Spleen (tissue), 11 donors: ENCODE results near the gene ZNF625. TPM values are rescaled to one million over a fixed set of nuclear protein-coding genes. Genes with fewer than 3 reads are reported as not detected.

Experiments used
- DNase-seq: peaks from one replicate; pipeline ENCODE4 v3.0.0-alpha.2; 2020
- H3K27ac ChIP-seq, 8 donors: fragments of 200-600 bp; sonication (generic) in 7 of 8; 1 replicate in 4 of 8; 2 replicates in 4 of 8; pipeline versions ENCODE4 v1.5.0 to v1.8.0; 2016 to 2021; ENCODE audit warnings: inconsistent platforms in 4 of 8, mild to moderate bottlenecking in 4 of 8, moderate library complexity in 1 of 8
- H3K27me3 ChIP-seq, 7 donors: fragments of 200-600 bp; sonication (generic) in 6 of 7; replicated peaks in 1 of 7; 1 replicate in 4 of 7; 2 replicates in 3 of 7; pipeline versions ENCODE4 v1.5.0 to v1.8.0; 2016 to 2021; ENCODE audit warnings: inconsistent platforms in 3 of 7, mild to moderate bottlenecking in 1 of 7
- H3K36me3 ChIP-seq, 6 donors: fragments of 200-600 bp; sonication (generic) in 5 of 6; 1 replicate in 4 of 6; 2 replicates in 2 of 6; pipeline versions ENCODE4 v1.5.0 to v1.8.0; 2016 to 2021; ENCODE audit warnings: inconsistent platforms in 2 of 6
- H3K4me1 ChIP-seq, 6 donors: fragments of 200-600 bp; sonication (generic) in 5 of 6; 1 replicate in 3 of 6; 2 replicates in 3 of 6; pipeline versions ENCODE4 v1.5.0 to v1.8.0; 2016 to 2021; ENCODE audit warnings: inconsistent platforms in 3 of 6
- H3K4me3 ChIP-seq, 8 donors: fragments of 200-600 bp; sonication (generic) in 7 of 8; 1 replicate in 4 of 8; 2 replicates in 4 of 8; pipeline versions ENCODE4 v1.5.0 to v1.8.0; 2016 to 2021; ENCODE audit warnings: inconsistent platforms in 4 of 8, mild to moderate bottlenecking in 4 of 8, moderate library complexity in 2 of 8
- H3K9me3 ChIP-seq, 8 donors: fragments of 200-600 bp; sonication (generic) in 7 of 8; 1 replicate in 4 of 8; 2 replicates in 4 of 8; pipeline versions ENCODE4 v1.5.0 to v1.8.0; 2016 to 2021; ENCODE audit warnings: inconsistent platforms in 4 of 8
- POLR2A ChIP-seq, 3 donors: fragments of 450-650 bp; IDR thresholded peaks; one replicate each; pipeline ENCODE4 v1.5.1; 2017; ENCODE audit warnings: antibody characterized with exemption in 3 of 3, mild to moderate bottlenecking in 1 of 3
- POLR2AphosphoS5 ChIP-seq, 3 donors: sonication (generic); formaldehyde crosslinking; IDR thresholded peaks; one replicate each; pipeline ENCODE4 v1.5.1; 2017; ENCODE audit warnings: antibody characterized with exemption in 3 of 3
- WGBS, 5 donors: extraction: QIAGEN DNeasy Blood & Tissue Kit in 3 of 5; methylation state at CpG; one replicate each; pipeline versions ENCODE4 v1.1.5 to v1.1.7; 2013 to 2018; 5-methylcytosine and 5-hydroxymethylcytosine counted together
- intact Hi-C: fragments of 100-400 bp; cut with DNase I; formaldehyde crosslinking; loops from one replicate; pipeline ENCODE4 v1.15.0; 2023; ENCODE audit warnings: low total_unique reads
- polyA plus RNA-seq, 3 donors: library from polyadenylated mRNA; stranded (reverse); fragments of 200-250 nt; gene quantifications; one replicate each; pipeline ENCODE4 v1.2.1, GENCODE V29; 2013
- total RNA-seq, 7 donors: library from RNA; depleted of rRNA in 3 of 7; stranded (reverse); fragments of >200 nt in 3 of 7; fragmentation: NEBNext Ultra II Directional in 4 of 7; extraction: Animal tissue kit (Norgen Biotek cat#: 25700) in 4 of 7; gene quantifications; one replicate each; pipeline versions ENCODE4 v1.1.0 to v1.2.1, GENCODE V29; 2016 to 2021
- TF ChIP-seq, protein P1 (sequence below), 11 experiments: fragments of 200-600 bp in 7 of 11; fragments of 450-650 bp in 4 of 11; sonication (generic) in 4 of 11; IDR thresholded peaks in 8 of 11; conservative IDR thresholded peaks in 3 of 11; 1 replicate in 7 of 11; 2 replicates in 4 of 11; pipeline versions ENCODE4 v1.4.0 to v1.8.0; 2016 to 2021; ENCODE audit warnings: antibody characterized with exemption in 11 of 11, inconsistent platforms in 4 of 11, mild to moderate bottlenecking in 1 of 11
- donor health status: healthy with polysubstance abuse.
- donor health status: DM: no; HTN: no; CAD: no; lungs with moderate emphysema.
- donor health status: DM: no; HTN: no; CAD: no.
- donor health status: Bipolar disorder and iron deficiency.
- donor health status: healthy.
- donor health status: DM: no; HTN: no; CAD: no.
- donor health status: DM: yes; HTN: yes; CAD: no.

ZNF625 gene
- total and polyA plus RNA-seq, 10 donors: 1.2 to 7.9 (median 5.1) TPM

- 30 to 51% (median 37%) methylated on average over 3 of the region's 3 CpGs for WGBS, 5 donors
- intact Hi-C loops: no loop called here
Observed at GRCh38 chr19:12199757-12200419, 43.4 kb upstream of the ZNF625 start.

GRCh38 chr19:12198136-12198535, 41.6 kb upstream of the ZNF625 start:
- DNase-seq: no peak
- intact Hi-C loops: no loop called here

More at GRCh38 chr19:12199757-12200419, 43.4 kb upstream of the ZNF625 start:
- H3K9me3 ChIP-seq: peaks cover 3 to 83% (median 40%) of the 10 kb centered on the region in 8 donors
- no peak overlapping the region for H3K4me3 ChIP-seq
- H3K27me3 ChIP-seq: peaks cover 0 to 6% (median 0%) of the 10 kb centered on the region in 7 donors
- no peaks in the 10 kb centered on the region for H3K36me3 ChIP-seq
- H3K27ac ChIP-seq: no peak overlapping the region
- peaks cover 0 to 13% (median 7%) of the 10 kb centered on the region in 6 donors for H3K4me1 ChIP-seq
- DNase-seq: no peak
- no peak for TF ChIP-seq POLR2A (IDR thresholded peaks at IDR 0.05)
- no peak for TF ChIP-seq POLR2AphosphoS5 (IDR thresholded peaks at IDR 0.05)
- TF ChIP-seq, protein P1, sequence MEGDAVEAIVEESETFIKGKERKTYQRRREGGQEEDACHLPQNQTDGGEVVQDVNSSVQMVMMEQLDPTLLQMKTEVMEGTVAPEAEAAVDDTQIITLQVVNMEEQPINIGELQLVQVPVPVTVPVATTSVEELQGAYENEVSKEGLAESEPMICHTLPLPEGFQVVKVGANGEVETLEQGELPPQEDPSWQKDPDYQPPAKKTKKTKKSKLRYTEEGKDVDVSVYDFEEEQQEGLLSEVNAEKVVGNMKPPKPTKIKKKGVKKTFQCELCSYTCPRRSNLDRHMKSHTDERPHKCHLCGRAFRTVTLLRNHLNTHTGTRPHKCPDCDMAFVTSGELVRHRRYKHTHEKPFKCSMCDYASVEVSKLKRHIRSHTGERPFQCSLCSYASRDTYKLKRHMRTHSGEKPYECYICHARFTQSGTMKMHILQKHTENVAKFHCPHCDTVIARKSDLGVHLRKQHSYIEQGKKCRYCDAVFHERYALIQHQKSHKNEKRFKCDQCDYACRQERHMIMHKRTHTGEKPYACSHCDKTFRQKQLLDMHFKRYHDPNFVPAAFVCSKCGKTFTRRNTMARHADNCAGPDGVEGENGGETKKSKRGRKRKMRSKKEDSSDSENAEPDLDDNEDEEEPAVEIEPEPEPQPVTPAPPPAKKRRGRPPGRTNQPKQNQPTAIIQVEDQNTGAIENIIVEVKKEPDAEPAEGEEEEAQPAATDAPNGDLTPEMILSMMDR (IDR thresholded peaks at IDR 0.05 in 8 of 11, conservative IDR thresholded peaks at IDR 0.05 in 3 of 11): no peak

DNA sequence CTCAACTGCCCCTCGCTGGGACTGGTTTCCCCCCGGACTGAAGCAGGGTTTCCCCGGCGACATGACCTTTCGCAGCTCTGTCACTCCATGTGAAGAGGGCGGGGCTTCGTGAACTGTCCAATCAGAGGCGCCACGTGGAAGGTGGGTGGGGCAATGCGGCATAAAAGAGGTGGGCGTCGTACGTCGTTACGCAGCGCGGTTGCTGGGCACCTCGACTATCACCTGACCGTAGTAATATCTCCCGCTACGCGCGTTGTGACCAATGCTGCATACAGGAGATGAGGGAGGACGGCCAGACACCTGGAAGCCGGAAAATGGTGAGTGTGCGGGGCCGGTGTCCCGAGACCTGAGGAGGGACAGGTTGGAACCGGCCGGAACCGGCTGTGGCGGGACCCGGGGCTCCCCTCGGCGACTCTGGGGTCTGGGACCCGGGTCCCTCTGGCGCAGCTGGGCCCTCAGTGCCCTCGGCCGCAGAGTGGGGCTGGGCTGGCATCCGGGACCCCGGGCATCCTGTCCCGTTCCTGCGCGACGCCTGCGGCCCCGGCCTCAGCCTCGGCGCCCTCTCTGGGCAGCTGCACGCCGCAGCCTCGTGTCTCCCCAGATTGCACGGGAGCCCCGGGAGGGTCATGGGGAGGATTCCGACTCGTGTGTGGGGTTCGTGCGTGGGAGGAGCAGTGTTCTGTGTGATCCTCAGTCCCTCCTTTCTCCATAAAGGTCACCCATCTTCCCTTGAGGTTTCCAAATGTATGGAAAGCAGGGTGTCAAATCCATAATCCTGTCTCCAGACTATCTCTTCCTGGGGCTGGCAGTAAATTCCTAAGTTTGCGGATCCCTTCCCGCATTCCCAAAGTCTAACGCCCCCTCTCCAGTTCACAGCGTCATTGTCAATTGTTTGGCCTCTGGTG, 38.5 kb upstream of the ZNF625 start:
- H3K4me1 ChIP-seq: peaks cover 0 to 19% (median 9%) of the 10 kb centered on the region in 6 donors
- H3K9me3 ChIP-seq: peaks cover 3 to 99% (median 86%) of the 10 kb centered on the region in 8 donors
- TF ChIP-seq POLR2A (IDR thresholded peaks at IDR 0.05) (no peak), POLR2AphosphoS5 (IDR thresholded peaks at IDR 0.05) (peak; percentile 80 to 88 (median 86))
- TF ChIP-seq, protein P1 (IDR thresholded peaks at IDR 0.05 in 8 of 11, conservative IDR thresholded peaks at IDR 0.05 in 3 of 11): no peak
- DNase-seq: peak; percentile 87
- H3K4me3 ChIP-seq: peak overlapping the region; percentile 45 to 87 (median 64)
- intact Hi-C loops: no loop called here
- H3K36me3 ChIP-seq: peaks cover 0 to 34% (median 8%) of the 10 kb centered on the region in 6 donors
- peaks cover 0 to 6% (median 0%) of the 10 kb centered on the region in 7 donors for H3K27me3 ChIP-seq
- WGBS, 5 donors: 2 to 15% (median 5%) methylated on average over 36 to 62 of the region's 62 CpGs
- peak overlapping the region; percentile 55 to 85 (median 76) for H3K27ac ChIP-seq

More at GRCh38 chr19:12198136-12198535, 41.6 kb upstream of the ZNF625 start:
- Histone ChIP-seq H3K36me3 (peaks cover 0 to 3% (median 0%) of the 10 kb centered on the region in 6 donors), H3K27me3 (peaks cover 0 to 6% (median 0%) of the 10 kb centered on the region in 7 donors), H3K27ac (no peak overlapping the region), H3K4me1 (peaks cover 0 to 19% (median 9%) of the 10 kb centered on the region in 6 donors), H3K9me3 (peaks cover 3 to 86% (median 55%) of the 10 kb centered on the region in 8 donors), H3K4me3 (no peak overlapping the region)
- TF ChIP-seq POLR2AphosphoS5 (IDR thresholded peaks at IDR 0.05) (no peak), POLR2A (IDR thresholded peaks at IDR 0.05) (no peak)
- TF ChIP-seq, protein P1 (IDR thresholded peaks at IDR 0.05 in 8 of 11, conservative IDR thresholded peaks at IDR 0.05 in 3 of 11): no peak
